Mesodermal cell (in vitro differentiated cells): Measurements from ENCODE around the gene PHYHIPL.
"Not testable (repeated sequence)": the region's sequence is repeated elsewhere in the genome, so short reads cannot be mapped to it uniquely, and the experiment has no call there.

Experiments used
- H3K27ac ChIP-seq: 2 replicates; pipeline ENCODE4 v1.7.0; 2013; ENCODE audit warnings: mild to moderate bottlenecking, low read depth, low read length, moderate library complexity; ENCODE audit not compliant: severe bottlenecking
- H3K36me3 ChIP-seq: 2 replicates; pipeline ENCODE4 v1.7.1; 2013; ENCODE audit warnings: mild to moderate bottlenecking, low read length, moderate library complexity; ENCODE audit not compliant: control insufficient read depth, insufficient read depth
- H3K4me1 ChIP-seq: one replicate; pipeline ENCODE4 v1.7.1; 2013; ENCODE audit warnings: mild to moderate bottlenecking, low read length; ENCODE audit not compliant: insufficient read depth, control insufficient read depth, poor library complexity, severe bottlenecking
- H3K4me3 ChIP-seq: 2 replicates; pipeline ENCODE4 v1.7.0; 2013; ENCODE audit warnings: low read length, control low read depth, mild to moderate bottlenecking; ENCODE audit not compliant: insufficient read depth, poor library complexity, severe bottlenecking; ENCODE audit errors: extremely low read depth
- H3K9me3 ChIP-seq: 2 replicates; pipeline ENCODE4 v1.7.1; 2013; ENCODE audit warnings: mild to moderate bottlenecking, low read length, moderate library complexity; ENCODE audit not compliant: control insufficient read depth
- WGBS, 2 experiments: methylation state at CpG; one replicate each; pipeline ENCODE4 v1.1.5; 2013; ENCODE audit warnings: missing lambda C conversion rate in 2 of 2; ENCODE audit not compliant: insufficient coverage in 2 of 2; 5-methylcytosine and 5-hydroxymethylcytosine counted together

The PHYHIPL gene

DNA sequence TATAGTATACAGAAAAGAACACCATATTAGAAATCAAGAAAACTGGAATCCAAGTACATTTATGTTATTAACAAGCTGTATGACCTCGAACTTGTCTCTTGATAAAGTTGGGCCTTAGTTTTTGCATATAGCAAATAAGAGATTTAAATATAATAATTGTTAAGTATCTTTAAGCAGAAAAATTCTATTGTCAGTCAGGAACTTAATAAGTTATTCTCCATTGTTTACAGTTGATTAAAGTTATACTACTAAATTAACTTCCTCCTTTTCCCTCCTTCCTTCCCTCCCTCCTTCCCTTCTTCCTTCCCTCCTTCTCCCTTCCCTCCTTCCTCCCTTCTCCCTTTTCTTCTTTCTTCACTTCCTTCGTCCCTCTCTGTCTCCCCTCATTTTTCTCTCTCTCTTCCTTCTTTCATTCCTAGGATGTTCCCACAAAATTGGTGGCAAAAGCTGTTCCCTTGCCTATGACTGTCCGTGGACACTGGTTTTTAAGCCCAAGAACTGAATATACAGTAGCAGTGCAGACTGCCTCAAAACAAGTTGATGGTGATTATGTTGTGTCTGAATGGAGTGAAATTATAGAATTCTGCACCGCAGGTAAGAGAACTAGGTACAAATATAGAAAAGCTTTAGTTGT, 59.7 kb downstream of the PHYHIPL start:
- H3K9me3 ChIP-seq: no peaks in the 10 kb centered on the region
- no peaks in the 10 kb centered on the region for H3K4me1 ChIP-seq
- WGBS, 2 experiments: 88 to 100% methylated on average over 1 to 2 of the region's 4 CpGs
- no peak overlapping the region for H3K4me3 ChIP-seq
- H3K36me3 ChIP-seq: no peaks in the 10 kb centered on the region
- H3K27ac ChIP-seq: no peak overlapping the region

DNA sequence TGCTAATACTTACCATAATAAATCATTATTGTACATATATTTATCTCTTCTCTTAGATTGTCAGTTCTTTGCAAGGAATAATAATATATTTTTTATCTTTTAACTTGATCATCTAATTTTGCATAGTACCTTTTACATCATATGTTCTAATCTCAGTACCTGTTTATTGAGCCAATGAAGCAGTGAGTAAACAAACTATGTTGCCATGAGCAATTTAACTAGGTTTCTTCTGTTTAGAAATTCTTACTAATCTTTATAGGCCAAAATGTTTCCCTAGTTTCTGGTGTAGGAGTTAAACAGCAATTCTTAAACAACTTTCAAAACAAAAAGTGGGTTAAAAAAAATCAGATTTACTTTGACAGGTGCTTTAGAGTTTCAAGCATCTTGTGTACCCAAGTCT, 61.3 kb downstream of the PHYHIPL start:
- Histone ChIP-seq H3K9me3 (no peaks in the 10 kb centered on the region), H3K4me3 (no peak overlapping the region), H3K4me1 (no peaks in the 10 kb centered on the region), H3K36me3 (no peaks in the 10 kb centered on the region), H3K27ac (no peak overlapping the region)

DNA sequence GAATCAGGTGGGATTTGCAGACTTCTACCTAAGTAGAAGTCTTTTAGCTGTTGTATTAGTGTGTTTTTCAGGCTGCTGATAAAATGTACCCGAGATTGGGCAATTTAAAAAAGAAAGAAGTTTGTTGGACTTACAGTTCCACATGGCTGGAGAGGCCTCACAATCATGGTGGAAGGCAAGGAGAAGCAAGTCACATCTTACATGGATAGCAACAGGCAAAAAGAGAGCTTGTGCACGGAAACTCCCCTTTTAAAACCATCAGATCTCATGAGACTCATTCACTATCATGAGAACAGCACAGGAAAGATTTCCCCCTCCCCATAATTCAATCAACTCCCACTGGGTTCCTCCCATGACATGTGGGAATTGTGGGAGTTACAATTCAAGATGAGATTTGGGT, 62.7 kb downstream of the PHYHIPL start:
- 100% methylated on average over 1 of the region's 2 CpGs; no CpG with 5 or more reads in 1 of the 2 experiments for WGBS, 2 experiments
- not testable (repeated sequence) for H3K36me3 ChIP-seq, H3K9me3 ChIP-seq, H3K4me1 ChIP-seq, H3K4me3 ChIP-seq, H3K27ac ChIP-seq

GRCh38 chr10:59240582-59241183, 64.2 kb downstream of the PHYHIPL start:
- no CpG with 5 or more reads among the region's 2 CpGs for WGBS, 2 experiments
- Histone ChIP-seq H3K4me3 (no peak overlapping the region), H3K9me3 (no peaks in the 10 kb centered on the region), H3K27ac (no peak overlapping the region), H3K36me3 (no peaks in the 10 kb centered on the region), H3K4me1 (no peaks in the 10 kb centered on the region)

GRCh38 chr10:59242057-59242456, 65.6 kb downstream of the PHYHIPL start:
- H3K4me3 ChIP-seq: no peak overlapping the region
- H3K4me1 ChIP-seq: no peaks in the 10 kb centered on the region
- WGBS, 2 experiments: no CpG with 5 or more reads among the region's 1 CpG
- no peaks in the 10 kb centered on the region for H3K36me3 ChIP-seq
- H3K27ac ChIP-seq: no peak overlapping the region
- H3K9me3 ChIP-seq: no peaks in the 10 kb centered on the region

DNA sequence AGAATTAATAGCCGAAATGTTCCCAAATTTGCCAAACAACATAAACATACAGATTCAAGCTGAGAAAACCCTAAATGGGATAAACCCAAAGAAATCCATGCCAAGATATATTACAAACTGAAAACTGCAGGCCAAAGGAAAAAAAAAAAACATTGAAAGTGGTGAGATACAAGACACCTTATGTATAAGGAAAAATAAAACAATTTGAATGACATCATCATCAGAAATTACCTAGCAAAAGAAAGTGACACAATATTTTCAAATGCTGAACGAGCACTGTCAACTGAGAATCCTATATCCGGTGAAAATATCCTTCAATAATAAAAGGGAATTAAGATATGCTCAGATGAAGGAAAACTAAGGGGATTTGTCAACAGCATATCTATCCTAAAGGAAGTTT, 66.5 kb downstream of the PHYHIPL start:
- H3K4me1 ChIP-seq: no peaks in the 10 kb centered on the region
- no peak overlapping the region for H3K4me3 ChIP-seq
- no CpG with 5 or more reads among the region's 3 CpGs for WGBS, 2 experiments
- no peak overlapping the region for H3K27ac ChIP-seq
- no peaks in the 10 kb centered on the region for H3K9me3 ChIP-seq
- no peaks in the 10 kb centered on the region for H3K36me3 ChIP-seq

DNA sequence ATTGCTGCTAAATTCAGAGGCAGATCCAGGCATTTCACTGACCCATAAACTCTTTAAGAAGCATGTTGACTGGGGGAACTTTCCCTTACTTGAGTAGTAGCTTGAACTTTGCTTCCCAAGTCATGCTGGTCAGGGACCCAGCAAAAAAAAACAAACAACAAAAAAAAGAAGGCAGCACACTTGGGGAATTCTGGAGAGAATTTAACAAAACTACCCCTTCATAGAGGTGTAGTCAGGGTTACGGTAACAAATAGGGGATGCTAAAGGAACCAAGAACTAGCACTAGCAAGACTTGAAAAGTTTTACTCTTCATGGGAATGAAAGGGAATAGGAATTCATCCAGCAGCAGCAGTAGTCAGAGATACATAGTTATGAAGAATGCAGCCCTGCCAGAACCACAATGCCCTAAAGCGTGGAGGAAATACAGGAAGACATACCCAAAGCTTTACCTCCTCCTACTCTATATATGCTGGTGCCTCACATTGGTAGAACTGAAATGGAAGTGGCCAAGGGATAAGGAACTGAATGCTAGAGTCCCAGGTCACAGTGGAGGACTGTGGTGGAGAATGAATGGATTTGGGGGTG, 67.3 kb downstream of the PHYHIPL start:
- H3K27ac ChIP-seq: no peak overlapping the region
- WGBS, 2 experiments: 100% methylated on average over 1 of the region's 2 CpGs; no CpG with 5 or more reads in 1 of the 2 experiments

DNA sequence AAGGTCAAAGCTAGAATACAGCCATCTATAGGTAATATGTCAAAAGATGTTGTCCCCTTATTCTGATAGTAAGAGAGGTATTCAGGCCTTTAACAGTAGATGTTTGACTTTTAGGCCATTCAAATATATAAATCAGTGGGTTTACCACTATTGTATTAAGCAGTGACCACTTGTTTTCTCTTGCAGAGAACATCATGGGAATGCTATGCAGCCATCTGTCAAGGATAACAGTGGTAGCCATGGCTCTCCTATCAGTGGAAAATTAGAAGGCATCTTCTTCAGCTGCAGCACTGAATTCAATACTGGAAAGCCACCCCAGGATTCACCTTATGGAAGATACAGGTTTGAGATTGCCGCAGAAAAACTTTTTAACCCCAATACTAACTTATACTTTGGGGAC, 68.4 kb downstream of the PHYHIPL start:
- Histone ChIP-seq H3K4me1 (no peaks in the 10 kb centered on the region), H3K36me3 (no peaks in the 10 kb centered on the region), H3K4me3 (no peak overlapping the region), H3K27ac (no peak overlapping the region), H3K9me3 (no peaks in the 10 kb centered on the region)
- WGBS, 2 experiments: no CpG with 5 or more reads among the region's 1 CpG

More for the DNA sequence above, 67.3 kb downstream of the PHYHIPL start:
- Histone ChIP-seq H3K9me3 (no peaks in the 10 kb centered on the region), H3K4me1 (no peaks in the 10 kb centered on the region), H3K4me3 (no peak overlapping the region), H3K36me3 (no peaks in the 10 kb centered on the region)

DNA sequence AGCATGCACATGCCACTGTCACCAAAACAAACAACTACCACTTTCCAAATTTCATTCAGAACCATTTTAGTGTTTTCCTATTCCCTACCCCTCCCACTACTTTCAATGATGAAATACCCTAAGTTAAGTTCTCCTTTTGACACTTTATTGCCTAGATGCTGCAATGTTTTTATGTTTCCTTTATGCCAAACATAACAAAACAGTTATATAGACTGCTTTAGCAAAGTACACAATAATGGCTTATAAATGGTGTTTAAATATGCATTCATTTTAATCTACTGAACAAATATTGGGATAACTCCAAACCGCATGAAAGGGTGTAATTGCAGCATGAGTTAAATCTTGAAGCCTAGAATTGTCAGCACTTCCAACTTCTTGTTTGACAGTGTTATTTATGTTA, 69.2 kb downstream of the PHYHIPL start:
- Histone ChIP-seq H3K9me3 (no peaks in the 10 kb centered on the region), H3K4me3 (no peak overlapping the region), H3K27ac (no peak overlapping the region), H3K36me3 (no peaks in the 10 kb centered on the region), H3K4me1 (no peaks in the 10 kb centered on the region)
- WGBS, 2 experiments: no CpG with 5 or more reads among the region's 1 CpG

- H3K4me3 ChIP-seq: no peak overlapping the region
- no peaks in the 10 kb centered on the region for H3K36me3 ChIP-seq
- H3K9me3 ChIP-seq: no peaks in the 10 kb centered on the region
- H3K27ac ChIP-seq: no peak overlapping the region
- H3K4me1 ChIP-seq: no peaks in the 10 kb centered on the region
Measured at GRCh38 chr10:59252491-59252890, 76.0 kb downstream of the PHYHIPL start.

DNA sequence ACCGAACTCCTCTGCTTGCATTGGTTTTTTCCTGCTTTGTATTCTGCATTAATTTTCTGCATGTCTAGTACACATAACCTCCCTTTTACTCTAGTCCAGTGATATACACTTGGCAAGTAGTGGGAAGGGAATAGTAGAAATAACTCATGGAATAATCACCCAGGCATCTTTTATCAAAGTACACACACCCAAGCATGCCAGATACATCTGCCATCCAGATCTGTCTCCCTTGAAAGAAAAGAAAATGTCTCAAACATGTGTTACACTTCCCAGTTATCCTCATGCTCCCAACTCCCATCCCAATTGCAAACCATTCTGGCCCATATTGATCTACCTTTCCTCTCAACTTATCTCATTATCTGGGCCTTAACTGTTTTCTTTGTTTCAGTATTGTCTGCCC, 79.0 kb downstream of the PHYHIPL start:
- H3K4me1 ChIP-seq: no peaks in the 10 kb centered on the region
- H3K9me3 ChIP-seq: no peaks in the 10 kb centered on the region
- 80% methylated on average over 1 of the region's 1 CpG; no CpG with 5 or more reads in 1 of the 2 experiments for WGBS, 2 experiments
- H3K4me3 ChIP-seq: no peak overlapping the region
- H3K27ac ChIP-seq: no peak overlapping the region
- H3K36me3 ChIP-seq: no peaks in the 10 kb centered on the region
